ENCODE data around the gene ZKSCAN8. TPM values are rescaled to one million over a fixed set of nuclear protein-coding genes. Genes with fewer than 3 reads are reported as not detected.
A peak's percentile ranks its signal among the peaks of the same experiment; 100 is the strongest.

The ZKSCAN8 gene
- total and polyA plus RNA-seq, 11 donors: 3.8 to 17.7 (median 13.4) TPM

DNA sequence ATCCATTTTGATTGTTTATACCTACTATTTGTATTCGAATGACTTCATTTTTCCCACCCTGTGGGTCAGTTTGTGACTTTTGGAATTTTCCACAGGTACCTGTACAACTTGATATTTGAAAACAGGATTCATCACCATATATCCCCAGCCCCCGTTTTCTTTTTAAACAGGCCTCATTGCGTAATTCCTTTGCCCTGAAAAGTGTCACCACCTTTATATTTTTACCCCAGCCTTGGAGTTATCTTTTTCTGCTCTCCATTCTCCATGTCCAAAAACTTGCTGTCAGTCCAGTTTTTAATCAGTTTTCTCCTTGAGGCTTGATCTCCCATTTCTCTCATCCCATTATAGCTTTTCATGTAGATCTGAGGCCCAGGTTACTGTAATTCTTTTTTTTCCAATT lies 16.6 kb downstream of the ZKSCAN8 start:
- H3K9me3 ChIP-seq: no peaks in the 10 kb centered on the region
- no peak overlapping the region for H3K4me3 ChIP-seq
- 94 to 98% (median 96%) methylated on average over 3 of the region's 3 CpGs for WGBS, 4 donors
- ATAC-seq: no peak
- no peak for TF ChIP-seq POLR2A (IDR thresholded peaks at IDR 0.05)
- peaks cover 0 to 9% (median 5%) of the 10 kb centered on the region in 12 donors for H3K4me1 ChIP-seq
- H3K36me3 ChIP-seq: peaks cover 0 to 60% (median 42%) of the 10 kb centered on the region in 9 donors
- intact Hi-C loops (cut with DNase I): loop anchor here in 1 of 10 donors (10.0 kb wide), 1 partner anchor 56 kb away; no protein-coding TSS in a partner anchor
- no peaks in the 10 kb centered on the region for H3K27me3 ChIP-seq
- H3K27ac ChIP-seq: no peak overlapping the region
- DNase-seq: no peak

- Histone ChIP-seq H3K4me3 (no peak overlapping the region), H3K9me3 (no peaks in the 10 kb centered on the region), H3K4me1 (peaks cover 0 to 9% (median 5%) of the 10 kb centered on the region in 12 donors), H3K27me3 (no peaks in the 10 kb centered on the region), H3K27ac (no peak overlapping the region), H3K36me3 (peaks cover 0 to 52% (median 34%) of the 10 kb centered on the region in 9 donors)
- intact Hi-C loops (cut with DNase I): loop anchor here in 1 of 10 donors (10.0 kb wide), 1 partner anchor 56 kb away; no protein-coding TSS in a partner anchor
- WGBS, 4 donors: 95 to 98% (median 97%) methylated on average over 4 of the region's 4 CpGs
- TF ChIP-seq, protein P1, sequence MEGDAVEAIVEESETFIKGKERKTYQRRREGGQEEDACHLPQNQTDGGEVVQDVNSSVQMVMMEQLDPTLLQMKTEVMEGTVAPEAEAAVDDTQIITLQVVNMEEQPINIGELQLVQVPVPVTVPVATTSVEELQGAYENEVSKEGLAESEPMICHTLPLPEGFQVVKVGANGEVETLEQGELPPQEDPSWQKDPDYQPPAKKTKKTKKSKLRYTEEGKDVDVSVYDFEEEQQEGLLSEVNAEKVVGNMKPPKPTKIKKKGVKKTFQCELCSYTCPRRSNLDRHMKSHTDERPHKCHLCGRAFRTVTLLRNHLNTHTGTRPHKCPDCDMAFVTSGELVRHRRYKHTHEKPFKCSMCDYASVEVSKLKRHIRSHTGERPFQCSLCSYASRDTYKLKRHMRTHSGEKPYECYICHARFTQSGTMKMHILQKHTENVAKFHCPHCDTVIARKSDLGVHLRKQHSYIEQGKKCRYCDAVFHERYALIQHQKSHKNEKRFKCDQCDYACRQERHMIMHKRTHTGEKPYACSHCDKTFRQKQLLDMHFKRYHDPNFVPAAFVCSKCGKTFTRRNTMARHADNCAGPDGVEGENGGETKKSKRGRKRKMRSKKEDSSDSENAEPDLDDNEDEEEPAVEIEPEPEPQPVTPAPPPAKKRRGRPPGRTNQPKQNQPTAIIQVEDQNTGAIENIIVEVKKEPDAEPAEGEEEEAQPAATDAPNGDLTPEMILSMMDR (IDR thresholded peaks at IDR 0.05): no peak
- TF ChIP-seq POLR2A (IDR thresholded peaks at IDR 0.05): no peak
- ATAC-seq (no peak), DNase-seq (no peak)
Observed at GRCh38 chr6:28159029-28159607, 17.4 kb downstream of the ZKSCAN8 start.

DNA sequence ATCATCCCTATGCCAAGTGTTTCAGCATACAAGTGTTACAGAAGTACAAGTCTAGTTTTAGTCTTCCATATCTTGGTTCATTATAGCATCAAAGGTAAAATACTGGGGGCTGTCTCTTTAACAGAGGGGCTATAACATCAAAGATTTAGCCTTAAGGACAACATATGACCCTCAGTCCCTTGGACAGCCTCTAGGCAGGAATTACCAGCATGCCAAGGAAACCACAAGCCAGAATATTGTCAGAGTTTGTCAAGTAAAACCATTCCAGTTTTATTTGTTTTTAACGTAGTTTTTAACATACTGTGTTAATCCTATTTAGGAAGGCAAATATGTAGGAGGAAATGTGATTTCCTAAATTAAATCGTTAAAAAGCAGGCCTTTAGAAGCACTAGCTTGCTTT lies 18.6 kb downstream of the ZKSCAN8 start:
- TF ChIP-seq, protein P1 (IDR thresholded peaks at IDR 0.05): no peak
- TF ChIP-seq POLR2A (IDR thresholded peaks at IDR 0.05): no peak
- no peak overlapping the region for H3K27ac ChIP-seq
- no peak for DNase-seq
- no peak for ATAC-seq
- 77 to 87% (median 84%) methylated on average over 2 of the region's 2 CpGs for WGBS, 4 donors
- intact Hi-C loops (cut with DNase I): no loop called here
- H3K4me3 ChIP-seq: no peak overlapping the region
- H3K4me1 ChIP-seq: peaks cover 0 to 9% (median 5%) of the 10 kb centered on the region in 12 donors
- peaks cover 0 to 40% (median 22%) of the 10 kb centered on the region in 9 donors for H3K36me3 ChIP-seq
- no peaks in the 10 kb centered on the region for H3K27me3 ChIP-seq
- H3K9me3 ChIP-seq: no peaks in the 10 kb centered on the region

DNA sequence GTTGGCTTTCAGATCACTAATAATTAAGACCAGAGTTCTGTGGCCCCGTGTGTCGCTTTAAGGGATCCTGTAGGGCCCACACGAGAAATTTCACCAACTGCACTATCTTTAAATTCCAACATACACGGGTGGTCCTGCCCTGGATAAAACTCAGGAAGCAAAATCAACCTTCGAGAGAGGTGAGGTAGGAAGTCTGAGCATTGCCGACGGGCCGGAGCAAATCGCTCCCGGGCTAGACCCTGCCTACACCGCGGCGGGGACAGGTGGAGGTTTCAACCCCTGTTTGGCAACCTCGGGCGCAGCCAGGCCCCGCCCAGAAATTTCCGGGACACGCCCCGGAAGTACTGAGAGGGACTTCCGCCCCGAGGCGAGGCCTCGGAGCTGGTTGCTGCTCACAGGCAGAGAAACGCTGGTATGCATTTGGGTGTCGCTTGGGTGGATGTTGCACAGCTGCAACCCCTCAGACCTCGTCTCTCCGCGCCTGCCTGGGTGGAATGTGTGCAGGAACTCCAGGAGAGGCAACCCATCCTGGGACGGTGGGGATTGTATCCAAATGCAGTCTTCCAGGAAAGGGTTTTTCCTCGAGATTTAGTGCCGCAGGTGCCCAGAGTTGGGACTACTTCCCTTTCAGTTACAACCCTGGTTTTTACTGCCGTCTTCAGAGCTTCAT lies 19.9 kb downstream of the ZKSCAN8 start:
- DNase-seq: peak; percentile 61 to 90 (median 76)
- Histone ChIP-seq H3K36me3 (peaks cover 0 to 27% (median 9%) of the 10 kb centered on the region in 9 donors), H3K4me3 (peak overlapping the region; percentile 1 to 63 (median 54)), H3K27ac (peak overlapping the region in 3 of 12 donors; percentile 4 to 16 (median 11)), H3K27me3 (no peaks in the 10 kb centered on the region), H3K9me3 (no peaks in the 10 kb centered on the region), H3K4me1 (peaks cover 0 to 9% (median 5%) of the 10 kb centered on the region in 12 donors)
- intact Hi-C loops (cut with DNase I): loop anchor here in 1 of 10 donors (1.0 kb wide), 1 partner anchor 24 kb away; no protein-coding TSS in a partner anchor
- peak in 1 of 2 donors; percentile 34 for TF ChIP-seq POLR2A (IDR thresholded peaks at IDR 0.05)
- TF ChIP-seq, protein P1 (IDR thresholded peaks at IDR 0.05): no peak
- WGBS, 4 donors: 7 to 14% (median 13%) methylated on average over 22 to 32 of the region's 32 CpGs
- peak; percentile 76 to 96 (median 92) for ATAC-seq
